NCI-H187 (cell line): ENCODE measurements around the gene TRMT10A.
"Not testable (repeated sequence)": the region's sequence is repeated elsewhere in the genome, so short reads cannot be mapped to it uniquely, and the experiment has no call there.

Experiments
- DNase-seq, 2 experiments: peaks; one replicate each; lab custom pipeline; 2025; lab: John Stamatoyannopoulos, UW

TRMT10A gene

GRCh38 chr4:99540277-99540939 lies 23.4 kb downstream of the TRMT10A start:
- no peak for DNase-seq

GRCh38 chr4:99537674-99538073 lies 26.2 kb downstream of the TRMT10A start:
- no peak for DNase-seq

- no peak for DNase-seq
Measured at GRCh38 chr4:99536848-99537247, 27.0 kb downstream of the TRMT10A start.

GRCh38 chr4:99536271-99536670 lies 27.6 kb downstream of the TRMT10A start:
- no peak for DNase-seq

GRCh38 chr4:99534699-99535098 lies 29.1 kb downstream of the TRMT10A start:
- not testable (repeated sequence) for DNase-seq

GRCh38 chr4:99529956-99530355 lies 33.9 kb downstream of the TRMT10A start:
- no peak for DNase-seq

GRCh38 chr4:99529228-99529627 lies 34.6 kb downstream of the TRMT10A start:
- DNase-seq: no peak

GRCh38 chr4:99518601-99519295 lies 45.1 kb downstream of the TRMT10A start:
- no peak for DNase-seq

- no peak for DNase-seq
Measured at GRCh38 chr4:99510721-99511120, 53.1 kb downstream of the TRMT10A start, which contains the start of gene C4orf17. TSS of gene C4orf17 (plus strand) at chr4:99511021. CDS start at chr4:99513082, 2,061 bp downstream.

- DNase-seq: no peak
Measured at GRCh38 chr4:99507762-99508161, 56.1 kb downstream of the TRMT10A start.

- no peak for DNase-seq
Measured at GRCh38 chr4:99507349-99507748, 56.5 kb downstream of the TRMT10A start.

GRCh38 chr4:99506781-99507180 lies 57.1 kb downstream of the TRMT10A start:
- no peak for DNase-seq

GRCh38 chr4:99504804-99505502 lies 58.9 kb downstream of the TRMT10A start:
- DNase-seq: no peak
